HG03558 (cell line): ENCODE data around the gene HTR3A.

Source experiments
- ATAC-seq: cut with Tn5 transposase; IDR thresholded peaks from one replicate; pipeline ENCODE4 v1.9.1; 2021; ENCODE audit warnings: moderate number of reproducible peaks; ENCODE audit not compliant: unreplicated experiment; ENCODE audit errors: extremely low read depth

The HTR3A gene

GRCh38 chr11:114016986-114017385 lies 42.1 kb downstream of the HTR3A start:
- ATAC-seq: no peak

- ATAC-seq: no peak
These were observed 42.8 kb downstream of the HTR3A start for GRCh38 chr11:114017723-114018122.

- ATAC-seq: no peak
These were observed 44.1 kb downstream of the HTR3A start for GRCh38 chr11:114019046-114019445.

GRCh38 chr11:114019574-114019973 lies 44.7 kb downstream of the HTR3A start:
- no peak for ATAC-seq

- no peak for ATAC-seq
These were observed 50.5 kb downstream of the HTR3A start for GRCh38 chr11:114025329-114025907.

- ATAC-seq: no peak
These were observed 51.4 kb downstream of the HTR3A start for GRCh38 chr11:114026355-114026754.

GRCh38 chr11:114027391-114027790 lies 52.5 kb downstream of the HTR3A start:
- ATAC-seq: no peak

GRCh38 chr11:114027926-114028325 lies 53.0 kb downstream of the HTR3A start:
- no peak for ATAC-seq

- ATAC-seq: no peak
These were observed 56.5 kb downstream of the HTR3A start for GRCh38 chr11:114031246-114031966.

GRCh38 chr11:114031967-114032320 lies 57.0 kb downstream of the HTR3A start:
- no peak for ATAC-seq

GRCh38 chr11:114033066-114033465 lies 58.2 kb downstream of the HTR3A start:
- no peak for ATAC-seq

GRCh38 chr11:114033572-114033971 lies 58.7 kb downstream of the HTR3A start:
- no peak for ATAC-seq

- ATAC-seq: no peak
These were observed 60.0 kb downstream of the HTR3A start for GRCh38 chr11:114034956-114035355.

GRCh38 chr11:114036147-114036811 lies 61.4 kb downstream of the HTR3A start:
- ATAC-seq: no peak

- no peak for ATAC-seq
These were observed 62.0 kb downstream of the HTR3A start for GRCh38 chr11:114036958-114037357.

- no peak for ATAC-seq
These were observed 64.6 kb downstream of the HTR3A start for GRCh38 chr11:114039551-114039950.
